PC-3 (cell line): Measurements from ENCODE around the gene NAT16. TPM values are rescaled to one million over a fixed set of nuclear protein-coding genes. Genes with fewer than 3 reads are reported as not detected.

ENCODE experiments used
- ATAC-seq: fragments of 200-7000 bp; cut with Tn5 transposase; 2 replicates; pipeline ENCODE4 v1.9.1; 2020; ENCODE audit warnings: mild to moderate bottlenecking, moderate library complexity
- BruUV-seq: library from RNA; stranded (reverse); fragments of 400-500 nt; replicated peaks from 2 replicates; lab custom pipeline; 2021; lab: Mats Ljungman, UMichigan
- CTCF ChIA-PET: fragments of 300-600 bp; sonication (Branson Sonifier 250); formaldehyde crosslinking; loops from one replicate; lab custom pipeline; 2022; ENCODE audit warnings: antibody characterized with exemption; lab: Charles Lee
- POLR2A ChIA-PET: fragments of 300-600 bp; sonication (Branson Sonifier 250); formaldehyde crosslinking; loops from one replicate; lab custom pipeline; 2022; ENCODE audit warnings: antibody characterized with exemption; ENCODE audit not compliant: unreplicated experiment; lab: Charles Lee
- DNase-seq: peaks from one replicate; pipeline ENCODE4 v3.0.0-alpha.2; 2015
- H2AFZ ChIP-seq: fragments of 300-600 bp; sonication (generic); 2 replicates; pipeline ENCODE4 v1.6.0; 2016; ENCODE audit warnings: antibody characterized with exemption, low read length
- H3F3A ChIP-seq: fragments of 300-600 bp; sonication (generic); one replicate; pipeline ENCODE4 v1.6.0; 2017; ENCODE audit warnings: antibody characterized with exemption, low read length, control low read depth, mild to moderate bottlenecking; ENCODE audit not compliant: unreplicated experiment
- H3K27ac ChIP-seq: fragments of 300-600 bp; sonication (generic); 2 replicates; pipeline ENCODE4 v1.5.1; 2016; ENCODE audit warnings: mild to moderate bottlenecking, low read length
- H3K27me3 ChIP-seq: fragments of 300-600 bp; sonication (generic); 2 replicates; pipeline ENCODE4 v1.6.1; 2016; ENCODE audit warnings: low read length, mixed read lengths
- H3K36me3 ChIP-seq: fragments of 300-600 bp; sonication (generic); 2 replicates; pipeline ENCODE4 v1.6.1; 2016; ENCODE audit warnings: low read depth, mixed run types, low read length, mixed read lengths
- H3K4me1 ChIP-seq: fragments of 300-600 bp; sonication (generic); 2 replicates; pipeline ENCODE4 v1.5.1; 2016; ENCODE audit warnings: low read length; ENCODE audit not compliant: insufficient read depth
- H3K4me2 ChIP-seq: fragments of 300-600 bp; sonication (generic); 2 replicates; pipeline ENCODE4 v1.6.0; 2016; ENCODE audit warnings: low read length
- H3K4me3 ChIP-seq: fragments of 300-600 bp; sonication (generic); 2 replicates; pipeline ENCODE4 v1.5.1; 2016; ENCODE audit warnings: mild to moderate bottlenecking, low read length, mixed read lengths
- H3K79me2 ChIP-seq: fragments of 300-600 bp; sonication (generic); 2 replicates; pipeline ENCODE4 v1.6.1; 2017; ENCODE audit warnings: low read length, mixed read lengths
- H3K9ac ChIP-seq: fragments of 300-600 bp; sonication (generic); 2 replicates; pipeline ENCODE4 v1.6.0; 2016; ENCODE audit warnings: mild to moderate bottlenecking, low read length
- H3K9me2 ChIP-seq: fragments of 300-600 bp; sonication (generic); replicated peaks from 2 replicates; pipeline ENCODE4 v1.6.1; 2016; ENCODE audit warnings: mixed run types, low read length, mixed read lengths
- H3K9me3 ChIP-seq: fragments of 300-600 bp; sonication (generic); 2 replicates; pipeline ENCODE4 v1.6.1; 2016; ENCODE audit warnings: low read length, mixed read lengths
- H4K20me1 ChIP-seq: fragments of 300-600 bp; sonication (generic); 2 replicates; pipeline ENCODE4 v1.6.1; 2016; ENCODE audit warnings: low read length, mixed read lengths
- CTCF ChIP-seq: fragments of 300-600 bp; sonication (generic); conservative IDR thresholded peaks from 2 replicates; pipeline ENCODE4 v1.5.1; 2017; ENCODE audit warnings: antibody characterized with exemption, low read depth, mild to moderate bottlenecking, low read length
- EZH2 ChIP-seq: fragments of 300-600 bp; sonication (generic); IDR thresholded peaks from one replicate; pipeline ENCODE4 v1.6.1; 2017; ENCODE audit warnings: antibody characterized with exemption, mild to moderate bottlenecking, low read length; ENCODE audit not compliant: unreplicated experiment
- EZH2phosphoT487 ChIP-seq: fragments of 300-600 bp; sonication (generic); IDR thresholded peaks from 2 replicates; pipeline ENCODE4 v1.6.1; 2018; ENCODE audit warnings: mild to moderate bottlenecking, antibody characterized with exemption, low read length, borderline replicate concordance
- intact Hi-C: fragments of 100-400 bp; cut with micrococcal nuclease; formaldehyde crosslinking; loops from 2 replicates; pipeline ENCODE4 v1.9.0; 2023
- total RNA-seq: library from RNA; depleted of rRNA; stranded (reverse); fragments of >200 nt; gene quantifications from 2 replicates; pipeline ENCODE4 v1.2.3, GENCODE V29; 2014

NAT16 gene
- total RNA-seq, 1 experiment from 2014 or later, result 0.26 TPM

GRCh38 chr7:101218236-101219125 is 38.4 kb upstream of the NAT16 start:
- no peaks in the 10 kb centered on the region for H3K9me2 ChIP-seq
- peaks cover 56% of the 10 kb centered on the region for H3K79me2 ChIP-seq
- intact Hi-C loops, result loop anchor here (1.0 kb wide), 1 partner anchor 26 kb away; no protein-coding TSS in a partner anchor
- CTCF ChIA-PET, result interaction anchor here (0.6 to 2.0 kb wide), 5 partner anchors 16 to 74 kb away, joined by 3 to 11 read pairs (median 5); no protein-coding TSS in a partner anchor
- DNase-seq, result no peak
- no peaks in the 10 kb centered on the region for H4K20me1 ChIP-seq
- no peaks in the 10 kb centered on the region for H3K27me3 ChIP-seq
- H3K36me3 ChIP-seq, result no peaks in the 10 kb centered on the region; the same call in none of the 2 replicates
- no peaks in the 10 kb centered on the region for H3F3A ChIP-seq
- H3K9me3 ChIP-seq, result no peaks in the 10 kb centered on the region
- H3K27ac ChIP-seq, result no peak overlapping the region
- BruUV-seq, result TSS peak; percentile 73
- ATAC-seq, result peak; percentile 4
- H3K4me1 ChIP-seq, result peaks cover 11% of the 10 kb centered on the region
- POLR2A ChIA-PET, result interaction anchor here (0.5 to 1.4 kb wide), 5 partner anchors 26 to 1089 kb away, joined by 3 to 7 read pairs (median 3); partner anchors contain the start of gene FIS1
- peak overlapping the region; percentile 81 for H2AFZ ChIP-seq
- TF ChIP-seq EZH2 (no peak), EZH2phosphoT487 (no peak), CTCF (no peak)
- H3K4me2 ChIP-seq, result peak overlapping the region; percentile 98
- H3K9ac ChIP-seq, result peak overlapping the region; percentile 80
- H3K4me3 ChIP-seq, result peak overlapping the region; percentile 80

- no TSS peak for BruUV-seq
- Histone ChIP-seq H3K4me1 (peaks cover 11% of the 10 kb centered on the region), H3K79me2 (peaks cover 56% of the 10 kb centered on the region), H4K20me1 (no peaks in the 10 kb centered on the region), H3K27me3 (no peaks in the 10 kb centered on the region), H3K9me3 (no peaks in the 10 kb centered on the region), H3F3A (no peaks in the 10 kb centered on the region), H3K27ac (peak within 1 kb of the TSS; percentile 83), H3K4me2 (peak within 1 kb of the TSS; percentile 98), H3K9ac (peak within 1 kb of the TSS; percentile 80), H3K4me3 (peak within 1 kb of the TSS; percentile 80), H2AFZ (peak within 1 kb of the TSS; percentile 81), H3K36me3 (no peaks in the 10 kb centered on the region; the same call in 1 of the 2 replicates), H3K9me2 (no peaks in the 10 kb centered on the region)
- intact Hi-C loops, result loop anchor here (1.0 kb wide), 1 partner anchor 27 kb away; no protein-coding TSS in a partner anchor
- DNase-seq (peak; percentile 98), ATAC-seq (peak; percentile 85)
- no peak for TF ChIP-seq CTCF
- TF ChIP-seq EZH2phosphoT487, result no peak
- no peak for TF ChIP-seq EZH2
- CTCF ChIA-PET, result interaction anchor here (0.7 to 2.0 kb wide), 6 partner anchors 25 to 435 kb away, joined by 3 to 11 read pairs (median 6); no protein-coding TSS in a partner anchor
- POLR2A ChIA-PET, result interaction anchor here (0.5 to 1.4 kb wide), 11 partner anchors 24 to 1090 kb away, joined by 3 to 25 read pairs (median 3); partner anchors contain the start of genes FIS1, MOSPD3 and UFSP1
Observed at GRCh38 chr7:101217388-101218235, 37.5 kb upstream of the NAT16 start, which contains the start of the genes PLOD3 and ZNHIT1. Gene PLOD3 (minus strand): TSS chr7:101217581. CDS start chr7:101217274, 307 bp downstream. Gene ZNHIT1 (plus strand): TSS chr7:101218165. CDS start chr7:101218196, 31 bp downstream.
